NOMO-1 treated with DMSO at 0.1 percent for 48 hours (cell line): ENCODE measurements around the gene PCBP3.

Source experiments
- DNase-seq: peaks from one replicate; lab custom pipeline; 2025; ENCODE audit not compliant: unreplicated experiment; lab: John Stamatoyannopoulos, UW

Gene PCBP3

GRCh38 chr21:45900034-45900868, 256.7 kb downstream of the PCBP3 start:
- no peak for DNase-seq

DNA sequence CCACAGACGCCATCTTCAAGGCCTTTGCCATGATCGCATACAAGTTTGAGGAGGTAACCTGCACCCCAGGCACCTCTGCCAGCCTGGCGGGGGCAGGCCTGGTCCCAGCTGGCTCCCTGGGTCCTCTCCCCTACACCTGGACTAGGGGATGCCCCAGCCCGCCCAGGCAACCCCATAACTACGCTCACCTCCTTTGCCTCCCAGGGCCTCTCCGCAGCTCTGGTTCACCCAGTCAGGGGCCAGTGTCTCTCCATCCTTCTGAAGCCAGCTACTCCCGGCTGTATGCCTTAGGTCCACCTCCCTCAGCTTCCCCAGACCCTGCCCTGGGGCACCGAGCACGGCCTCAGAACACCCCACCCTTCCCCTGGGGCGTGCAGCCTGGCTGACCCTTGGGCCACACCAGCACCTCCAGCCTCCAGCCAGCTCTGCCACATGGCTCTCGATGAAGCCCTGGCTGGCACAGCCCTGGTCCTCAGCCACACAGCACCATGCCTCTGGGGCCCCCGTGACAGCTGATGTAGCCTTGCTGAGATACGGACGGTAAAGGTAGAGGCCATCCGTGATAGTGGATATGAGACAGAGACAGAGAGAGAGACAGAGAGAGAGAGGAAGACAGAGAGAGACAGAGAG, 257.7 kb downstream of the PCBP3 start:
- no peak for DNase-seq

DNA sequence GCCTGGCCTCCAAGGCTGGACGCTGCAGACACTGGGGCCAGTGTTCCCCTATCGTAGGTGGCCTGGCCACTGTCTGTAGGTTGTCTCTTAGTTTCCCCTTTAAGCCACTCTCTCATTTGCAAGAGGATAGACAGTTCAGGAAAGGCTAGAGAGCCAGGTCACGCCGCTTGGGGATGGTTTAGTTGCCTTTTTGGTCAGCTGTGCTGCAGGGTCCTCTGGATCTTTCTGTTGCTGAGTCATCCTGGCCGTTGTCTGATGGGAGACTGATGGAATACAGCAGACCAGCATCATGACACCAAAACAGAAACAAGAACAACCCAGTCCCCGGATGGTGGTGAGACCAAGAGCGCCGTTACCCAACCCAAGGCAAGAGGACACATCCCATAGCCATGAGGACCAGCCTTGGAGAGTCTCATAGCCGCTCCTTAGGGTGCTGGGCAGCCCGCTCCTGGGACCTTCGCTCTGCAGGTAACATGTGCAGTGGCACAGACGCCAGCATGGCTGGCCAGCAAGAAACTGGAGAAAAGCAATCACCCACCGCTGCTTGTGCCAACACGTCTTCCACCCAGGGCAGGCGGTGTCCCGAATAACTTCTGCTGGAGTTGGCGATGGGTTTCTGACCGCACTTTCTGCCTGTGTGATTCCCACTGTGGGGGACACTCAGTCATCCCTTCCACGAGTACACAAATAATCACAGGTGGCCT, 258.9 kb downstream of the PCBP3 start:
- DNase-seq = no peak

GRCh38 chr21:45905196-45905595, 261.7 kb downstream of the PCBP3 start:
- no peak for DNase-seq

DNA sequence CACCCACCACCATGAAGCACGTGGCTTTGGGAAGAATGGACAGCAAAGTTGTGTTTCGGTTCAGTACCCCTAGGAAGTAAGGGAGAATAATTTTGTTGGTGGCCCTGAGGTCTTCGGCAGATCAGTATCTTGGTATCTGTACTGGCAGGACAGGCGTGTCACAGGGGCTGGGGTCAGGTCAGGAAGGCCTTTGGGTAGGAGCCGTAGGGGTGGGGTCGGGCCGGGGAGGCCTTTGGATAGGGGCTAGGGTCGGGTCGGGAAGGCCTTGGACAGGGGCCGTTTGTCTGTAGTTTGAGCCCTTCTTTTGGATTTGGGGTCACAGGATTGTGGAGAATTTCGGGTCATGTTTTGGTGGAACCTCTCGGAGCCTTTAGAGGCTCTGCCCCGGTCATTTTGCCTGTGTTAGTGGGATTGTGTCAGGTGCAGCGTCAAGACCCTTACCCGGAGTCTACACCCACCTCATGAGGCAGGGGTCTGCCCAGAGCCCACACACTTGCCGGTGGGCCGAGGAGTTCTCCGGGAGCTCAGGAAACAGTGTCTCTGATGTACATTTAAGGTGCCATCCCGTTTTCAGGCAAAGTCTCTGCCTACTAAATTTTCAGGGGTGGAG, 262.8 kb downstream of the PCBP3 start:
- DNase-seq = no peak

DNA sequence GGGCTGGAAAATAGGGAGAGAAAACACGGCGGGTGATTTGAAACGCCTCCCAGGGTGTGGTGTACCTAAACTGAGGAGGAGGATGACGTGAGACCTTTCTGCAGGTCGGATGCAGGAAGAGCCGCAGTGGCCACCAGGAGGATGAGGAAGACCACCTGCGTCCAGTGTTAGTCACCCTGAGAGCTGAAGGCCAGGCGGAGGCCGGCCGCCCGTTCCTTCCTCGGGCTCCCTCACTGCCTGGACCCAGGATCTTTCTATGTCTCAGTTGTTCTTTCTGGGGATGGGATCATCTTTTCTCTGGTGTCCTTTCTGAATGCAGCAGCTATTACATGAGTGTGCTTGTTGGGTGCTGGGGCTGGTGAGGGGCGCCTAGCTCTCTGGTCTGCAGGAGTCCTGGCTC, 263.3 kb downstream of the PCBP3 start:
- no peak for DNase-seq

GRCh38 chr21:45908536-45909237, 265.2 kb downstream of the PCBP3 start:
- DNase-seq = no peak

- DNase-seq = no peak
Observed at GRCh38 chr21:45909238-45909988, 265.9 kb downstream of the PCBP3 start.

DNA sequence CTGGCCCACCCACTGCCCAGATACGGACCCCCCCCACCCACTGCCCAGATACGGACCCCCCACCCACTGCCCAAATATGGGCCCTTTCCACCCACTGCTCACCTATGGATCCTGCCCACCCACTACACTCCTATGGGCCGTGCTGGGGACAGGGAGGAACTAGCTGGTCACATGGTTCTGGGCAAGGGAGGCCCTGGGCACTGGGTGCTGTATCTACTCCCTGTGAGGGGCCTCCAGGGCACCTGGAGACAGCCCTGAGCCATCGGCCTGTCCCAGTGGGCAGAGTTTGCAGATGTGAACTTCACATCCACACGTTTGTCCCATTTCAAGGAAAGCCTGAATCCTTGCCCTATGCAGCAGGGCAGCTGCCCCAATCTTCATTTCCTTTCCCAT, 266.6 kb downstream of the PCBP3 start:
- no peak for DNase-seq

DNA sequence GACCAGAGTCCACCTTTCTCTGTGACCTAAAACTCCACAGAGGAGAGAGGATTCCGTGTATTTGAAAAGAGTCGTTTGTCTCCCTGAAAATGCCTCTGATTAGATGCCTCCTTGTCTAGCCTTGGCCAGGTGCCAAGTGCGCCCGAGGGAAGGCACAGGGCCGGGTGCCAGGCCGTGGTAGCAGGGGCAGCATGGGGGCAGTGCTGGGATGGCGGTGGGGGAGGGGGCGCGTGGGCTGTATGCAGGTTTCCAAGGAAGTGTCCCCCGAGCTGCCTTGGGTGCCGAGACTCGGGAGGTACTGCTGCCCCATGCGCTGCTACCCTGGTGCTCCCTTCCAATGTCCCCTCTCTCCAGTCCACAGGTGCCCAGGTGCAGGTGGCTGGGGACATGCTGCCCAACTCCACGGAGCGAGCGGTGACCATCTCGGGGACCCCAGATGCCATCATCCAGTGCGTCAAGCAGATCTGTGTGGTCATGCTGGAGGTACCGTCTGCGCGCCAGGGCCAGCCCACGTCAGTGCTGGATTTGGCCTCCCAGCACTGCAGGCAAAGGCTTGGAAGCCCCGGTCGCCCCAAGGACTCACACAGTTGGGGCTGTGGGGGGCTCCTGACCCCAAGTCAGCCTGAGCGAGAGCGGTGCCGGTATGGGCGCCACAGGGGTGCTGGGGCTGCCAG, 267.2 kb downstream of the PCBP3 start:
- no peak for DNase-seq

DNA sequence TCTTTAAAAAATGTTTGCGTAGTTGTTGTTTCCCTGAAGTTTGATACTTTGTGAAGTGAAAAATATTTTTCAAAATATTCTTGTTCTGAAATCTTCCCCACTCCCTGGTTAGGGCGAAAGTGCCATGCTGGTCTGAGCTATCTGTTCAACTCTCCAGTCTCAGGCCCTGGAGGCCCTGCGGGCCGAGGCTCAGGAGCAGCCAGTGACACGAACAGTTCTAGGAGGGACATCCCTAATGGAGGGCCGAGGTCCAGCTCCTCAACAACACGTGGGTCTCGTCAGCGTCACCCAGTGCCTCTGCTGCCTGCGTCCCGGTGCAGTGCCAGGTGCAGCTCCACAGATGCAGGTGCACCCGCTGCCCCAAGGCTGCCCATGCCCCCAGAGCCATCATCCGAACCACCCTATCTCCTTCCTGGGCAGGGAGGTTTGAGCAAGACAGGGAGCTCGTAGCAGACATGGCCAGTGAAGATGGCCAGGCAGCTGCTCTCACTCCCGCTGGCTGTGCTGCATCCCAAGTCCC, 268.3 kb downstream of the PCBP3 start:
- DNase-seq = no peak

DNA sequence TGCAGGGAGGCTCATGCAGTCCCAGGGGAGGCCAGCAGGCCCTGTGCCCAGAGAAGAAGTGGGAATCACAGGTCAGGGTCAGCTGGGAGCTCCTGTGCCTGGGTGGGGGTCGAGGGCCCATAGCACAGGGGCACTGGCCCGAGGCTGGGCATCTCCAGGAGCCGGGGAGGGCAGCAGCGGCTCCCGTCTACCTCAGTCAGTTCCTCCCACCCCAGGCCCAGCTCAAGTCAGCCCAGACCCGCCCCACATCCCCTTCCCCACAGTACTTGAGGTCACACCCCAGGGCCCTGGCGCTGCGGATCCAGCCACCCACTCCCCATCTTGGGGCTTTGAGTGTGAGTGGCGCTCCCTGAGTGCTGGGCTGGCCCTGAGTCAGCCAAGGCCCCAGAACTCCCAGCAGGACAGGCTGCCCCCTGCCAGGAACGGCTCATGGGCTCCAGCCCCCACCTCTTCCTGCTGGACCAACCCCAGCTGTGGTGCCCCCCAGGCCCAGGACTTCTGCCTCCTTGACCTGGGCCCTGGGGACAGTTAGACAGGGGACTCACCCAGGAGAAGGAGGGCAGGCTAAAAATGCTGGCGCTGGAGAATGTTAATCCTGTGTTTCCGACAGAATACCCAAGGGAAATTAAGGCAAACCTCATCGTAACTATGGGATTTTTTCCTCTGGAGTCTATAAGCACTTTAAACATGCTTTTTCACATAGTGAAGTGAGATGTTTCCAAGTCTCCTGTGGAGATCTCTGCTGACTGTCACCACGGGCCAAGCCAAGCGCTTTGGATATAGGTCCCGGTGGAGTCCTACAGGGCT, 269.3 kb downstream of the PCBP3 start:
- DNase-seq = no peak

- no peak for DNase-seq
Observed at GRCh38 chr21:45913418-45913765, 269.9 kb downstream of the PCBP3 start.

DNA sequence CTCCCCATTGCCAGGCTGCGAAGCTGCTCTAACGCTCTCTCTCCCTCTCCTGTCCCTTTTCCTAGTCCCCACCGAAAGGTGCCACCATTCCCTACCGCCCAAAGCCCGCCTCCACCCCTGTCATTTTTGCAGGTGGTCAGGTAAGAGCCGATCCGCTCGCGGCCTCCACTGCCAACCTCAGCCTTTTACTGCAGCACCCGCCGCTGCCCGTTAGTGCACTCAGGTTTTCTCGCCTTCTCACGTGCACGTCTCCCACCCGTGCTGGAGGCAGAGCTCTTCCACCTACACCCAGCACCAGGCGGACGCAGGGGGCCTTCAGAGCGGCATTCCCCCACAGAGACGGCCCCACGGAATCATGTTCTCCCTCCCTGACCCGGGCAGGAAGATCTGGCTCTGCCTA, 270.4 kb downstream of the PCBP3 start:
- DNase-seq = no peak

GRCh38 chr21:45914321-45914845, 270.9 kb downstream of the PCBP3 start:
- no peak for DNase-seq

- no peak for DNase-seq
Observed at GRCh38 chr21:45916011-45916840, 272.7 kb downstream of the PCBP3 start.

DNA sequence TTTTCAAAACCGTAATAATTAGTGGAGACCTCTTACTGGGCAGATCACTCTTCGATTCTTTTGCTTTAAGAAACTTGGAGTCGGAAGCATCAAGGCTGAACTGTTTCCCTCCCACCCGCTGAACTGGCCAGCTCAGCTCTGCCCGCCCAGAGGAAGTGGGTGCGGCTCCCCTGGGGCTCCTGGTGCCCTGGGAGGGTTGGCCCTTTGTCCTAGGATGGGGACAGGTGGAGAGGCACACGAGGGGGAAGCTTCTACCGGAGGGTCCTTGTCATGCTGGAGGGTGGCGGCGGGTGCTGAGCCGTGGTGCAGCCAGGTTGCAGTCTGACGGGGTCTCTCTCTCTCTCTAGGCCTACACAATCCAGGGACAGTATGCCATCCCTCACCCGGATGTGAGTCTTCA, 273.7 kb downstream of the PCBP3 start:
- DNase-seq = no peak

- no peak for DNase-seq
Observed at GRCh38 chr21:45918011-45918410, 274.5 kb downstream of the PCBP3 start.
